ENCODE data around the gene ZNF451.

Gene ZNF451

GRCh38 chr6:57134954-57135353 lies 45.0 kb downstream of the ZNF451 start:
- Histone ChIP-seq H3K9ac (ENCODE audit: low read depth, low read length) (no peak overlapping the region), H3K4me1 (ENCODE audit: control insufficient read depth, insufficient read depth, low read length) (no peaks in the 10 kb centered on the region), H3K27me3 (ENCODE audit: control insufficient read depth, insufficient read depth, low read length) (no peaks in the 10 kb centered on the region), H3K36me3 (ENCODE audit: insufficient read depth, low read length) (peaks cover 30% of the 10 kb centered on the region), H3K9me3 (replicated peaks; ENCODE audit: low read length) (no peaks in the 10 kb centered on the region), H3K4me3 (ENCODE audit: low read length) (no peak overlapping the region), H3K4me2 (ENCODE audit: low read length) (no peak overlapping the region)

- no peak overlapping the region for H3K4me3 ChIP-seq (ENCODE audit: low read length)
- H3K9ac ChIP-seq (ENCODE audit: low read depth, low read length), result no peak overlapping the region
- peaks cover 30% of the 10 kb centered on the region for H3K36me3 ChIP-seq (ENCODE audit: insufficient read depth, low read length)
- H3K27me3 ChIP-seq (ENCODE audit: control insufficient read depth, insufficient read depth, low read length), result no peaks in the 10 kb centered on the region
- H3K9me3 ChIP-seq (replicated peaks; ENCODE audit: low read length), result no peaks in the 10 kb centered on the region
- no peak overlapping the region for H3K4me2 ChIP-seq (ENCODE audit: low read length)
- H3K4me1 ChIP-seq (ENCODE audit: control insufficient read depth, insufficient read depth, low read length), result no peaks in the 10 kb centered on the region
Measured at GRCh38 chr6:57135885-57136284, 45.9 kb downstream of the ZNF451 start.

- Histone ChIP-seq H3K4me3 (ENCODE audit: low read length) (no peak overlapping the region), H3K36me3 (ENCODE audit: insufficient read depth, low read length) (peaks cover 38% of the 10 kb centered on the region), H3K4me1 (ENCODE audit: control insufficient read depth, insufficient read depth, low read length) (no peaks in the 10 kb centered on the region), H3K9ac (ENCODE audit: low read depth, low read length) (no peak overlapping the region), H3K4me2 (ENCODE audit: low read length) (no peak overlapping the region), H3K9me3 (replicated peaks; ENCODE audit: low read length) (no peaks in the 10 kb centered on the region), H3K27me3 (ENCODE audit: control insufficient read depth, insufficient read depth, low read length) (no peaks in the 10 kb centered on the region)
Measured at GRCh38 chr6:57137350-57137749, 47.4 kb downstream of the ZNF451 start.

GRCh38 chr6:57138026-57138425 lies 48.0 kb downstream of the ZNF451 start:
- Histone ChIP-seq H3K4me3 (ENCODE audit: low read length) (no peak overlapping the region), H3K9me3 (replicated peaks; ENCODE audit: low read length) (no peaks in the 10 kb centered on the region), H3K4me2 (ENCODE audit: low read length) (no peak overlapping the region), H3K4me1 (ENCODE audit: control insufficient read depth, insufficient read depth, low read length) (no peaks in the 10 kb centered on the region), H3K36me3 (ENCODE audit: insufficient read depth, low read length) (peaks cover 41% of the 10 kb centered on the region), H3K27me3 (ENCODE audit: control insufficient read depth, insufficient read depth, low read length) (no peaks in the 10 kb centered on the region), H3K9ac (ENCODE audit: low read depth, low read length) (no peak overlapping the region)

- Histone ChIP-seq H3K4me2 (ENCODE audit: low read length) (no peak overlapping the region), H3K9ac (ENCODE audit: low read depth, low read length) (no peak overlapping the region), H3K4me3 (ENCODE audit: low read length) (no peak overlapping the region), H3K9me3 (replicated peaks; ENCODE audit: low read length) (no peaks in the 10 kb centered on the region), H3K27me3 (ENCODE audit: control insufficient read depth, insufficient read depth, low read length) (no peaks in the 10 kb centered on the region), H3K4me1 (ENCODE audit: control insufficient read depth, insufficient read depth, low read length) (no peaks in the 10 kb centered on the region), H3K36me3 (ENCODE audit: insufficient read depth, low read length) (peaks cover 35% of the 10 kb centered on the region)
Measured at GRCh38 chr6:57141451-57142177, 51.6 kb downstream of the ZNF451 start.

- Histone ChIP-seq H3K27me3 (ENCODE audit: control insufficient read depth, insufficient read depth, low read length) (no peaks in the 10 kb centered on the region), H3K36me3 (ENCODE audit: insufficient read depth, low read length) (peaks cover 33% of the 10 kb centered on the region), H3K9me3 (replicated peaks; ENCODE audit: low read length) (no peaks in the 10 kb centered on the region), H3K4me2 (ENCODE audit: low read length) (no peak overlapping the region), H3K4me1 (ENCODE audit: control insufficient read depth, insufficient read depth, low read length) (no peaks in the 10 kb centered on the region), H3K4me3 (ENCODE audit: low read length) (no peak overlapping the region), H3K9ac (ENCODE audit: low read depth, low read length) (no peak overlapping the region)
Measured at GRCh38 chr6:57142178-57142525, 52.2 kb downstream of the ZNF451 start.

GRCh38 chr6:57143690-57144089 lies 53.7 kb downstream of the ZNF451 start:
- no peaks in the 10 kb centered on the region for H3K9me3 ChIP-seq (replicated peaks; ENCODE audit: low read length)
- H3K4me3 ChIP-seq (ENCODE audit: low read length), result no peak overlapping the region
- H3K36me3 ChIP-seq (ENCODE audit: insufficient read depth, low read length), result peaks cover 38% of the 10 kb centered on the region
- no peaks in the 10 kb centered on the region for H3K27me3 ChIP-seq (ENCODE audit: control insufficient read depth, insufficient read depth, low read length)
- no peak overlapping the region for H3K4me2 ChIP-seq (ENCODE audit: low read length)
- no peaks in the 10 kb centered on the region for H3K4me1 ChIP-seq (ENCODE audit: control insufficient read depth, insufficient read depth, low read length)
- H3K9ac ChIP-seq (ENCODE audit: low read depth, low read length), result no peak overlapping the region

- H3K4me2 ChIP-seq (ENCODE audit: low read length), result no peak overlapping the region
- H3K9ac ChIP-seq (ENCODE audit: low read depth, low read length), result no peak overlapping the region
- H3K9me3 ChIP-seq (replicated peaks; ENCODE audit: low read length), result no peaks in the 10 kb centered on the region
- H3K36me3 ChIP-seq (ENCODE audit: insufficient read depth, low read length), result peaks cover 38% of the 10 kb centered on the region
- no peaks in the 10 kb centered on the region for H3K27me3 ChIP-seq (ENCODE audit: control insufficient read depth, insufficient read depth, low read length)
- no peaks in the 10 kb centered on the region for H3K4me1 ChIP-seq (ENCODE audit: control insufficient read depth, insufficient read depth, low read length)
- no peak overlapping the region for H3K4me3 ChIP-seq (ENCODE audit: low read length)
Measured at GRCh38 chr6:57147401-57147800, 57.4 kb downstream of the ZNF451 start.

- Histone ChIP-seq H3K27me3 (ENCODE audit: control insufficient read depth, insufficient read depth, low read length) (no peaks in the 10 kb centered on the region), H3K4me1 (ENCODE audit: control insufficient read depth, insufficient read depth, low read length) (no peaks in the 10 kb centered on the region), H3K9me3 (replicated peaks; ENCODE audit: low read length) (no peaks in the 10 kb centered on the region), H3K9ac (ENCODE audit: low read depth, low read length) (no peak overlapping the region), H3K4me2 (ENCODE audit: low read length) (no peak overlapping the region), H3K4me3 (ENCODE audit: low read length) (no peak overlapping the region), H3K36me3 (ENCODE audit: insufficient read depth, low read length) (peaks cover 33% of the 10 kb centered on the region)
Measured at GRCh38 chr6:57147955-57148858, 58.2 kb downstream of the ZNF451 start.

- H3K36me3 ChIP-seq (ENCODE audit: insufficient read depth, low read length), result peaks cover 32% of the 10 kb centered on the region
- H3K9me3 ChIP-seq (replicated peaks; ENCODE audit: low read length), result no peaks in the 10 kb centered on the region
- H3K9ac ChIP-seq (ENCODE audit: low read depth, low read length), result no peak overlapping the region
- no peak overlapping the region for H3K4me2 ChIP-seq (ENCODE audit: low read length)
- no peaks in the 10 kb centered on the region for H3K27me3 ChIP-seq (ENCODE audit: control insufficient read depth, insufficient read depth, low read length)
- peaks cover 12% of the 10 kb centered on the region for H3K4me1 ChIP-seq (ENCODE audit: control insufficient read depth, insufficient read depth, low read length)
- no peak overlapping the region for H3K4me3 ChIP-seq (ENCODE audit: low read length)
Measured at GRCh38 chr6:57158658-57159057, 68.7 kb downstream of the ZNF451 start.

GRCh38 chr6:57159127-57159526 lies 69.1 kb downstream of the ZNF451 start:
- Histone ChIP-seq H3K9ac (ENCODE audit: low read depth, low read length) (no peak overlapping the region), H3K27me3 (ENCODE audit: control insufficient read depth, insufficient read depth, low read length) (no peaks in the 10 kb centered on the region), H3K36me3 (ENCODE audit: insufficient read depth, low read length) (peaks cover 30% of the 10 kb centered on the region), H3K4me1 (ENCODE audit: control insufficient read depth, insufficient read depth, low read length) (peaks cover 12% of the 10 kb centered on the region), H3K4me3 (ENCODE audit: low read length) (no peak overlapping the region), H3K4me2 (ENCODE audit: low read length) (no peak overlapping the region), H3K9me3 (replicated peaks; ENCODE audit: low read length) (no peaks in the 10 kb centered on the region)
